ENCODE data around the gene MYL4. TPM values are rescaled to one million over a fixed set of nuclear protein-coding genes. Genes with fewer than 3 reads are reported as not detected.

The MYL4 gene
- total and polyA plus RNA-seq, 12 donors: 0.36 to 4.9 (median 0.98) TPM; not detected in 6

GRCh38 chr17:47190243-47190642 is 18.9 kb upstream of the MYL4 start:
- TF ChIP-seq POLR2A (IDR thresholded peaks at IDR 0.05) (no peak), CTCF (IDR thresholded peaks at IDR 0.05) (no peak)
- Histone ChIP-seq H3K9me3 (replicated peaks in 1 of 3) (no peaks in the 10 kb centered on the region), H3K4me1 (replicated peaks in 1 of 2) (peaks cover 19 to 30% of the 10 kb centered on the region in 2 donors), H3K4me3 (no peak overlapping the region), H3K27ac (no peak overlapping the region), H3K36me3 (replicated peaks in 1 of 2) (no peaks in the 10 kb centered on the region), H3K27me3 (no peaks in the 10 kb centered on the region)
- DNase-seq: no peak
- 96 to 98% (median 97%) methylated on average over 4 of the region's 4 CpGs for WGBS, 4 donors
- intact Hi-C loops (cut with DNase I): no loop called here

GRCh38 chr17:47190770-47191169 is 18.4 kb upstream of the MYL4 start:
- intact Hi-C loops (cut with DNase I): no loop called here
- H3K36me3 ChIP-seq (replicated peaks in 1 of 2): no peaks in the 10 kb centered on the region
- no peak for DNase-seq
- 85 to 100% (median 97%) methylated on average over 1 of the region's 1 CpG for WGBS, 4 donors
- TF ChIP-seq POLR2A (IDR thresholded peaks at IDR 0.05): no peak
- TF ChIP-seq CTCF (IDR thresholded peaks at IDR 0.05): no peak
- H3K9me3 ChIP-seq (replicated peaks in 1 of 3): no peaks in the 10 kb centered on the region
- H3K27ac ChIP-seq: no peak overlapping the region
- no peaks in the 10 kb centered on the region for H3K27me3 ChIP-seq
- H3K4me3 ChIP-seq: no peak overlapping the region
- H3K4me1 ChIP-seq (replicated peaks in 1 of 2): peaks cover 16 to 25% of the 10 kb centered on the region in 2 donors

GRCh38 chr17:47192554-47192953 is 16.6 kb upstream of the MYL4 start:
- intact Hi-C loops (cut with DNase I): no loop called here
- Histone ChIP-seq H3K4me3 (no peak overlapping the region), H3K27me3 (no peaks in the 10 kb centered on the region), H3K4me1 (replicated peaks in 1 of 2) (peaks cover 4 to 8% of the 10 kb centered on the region in 2 donors), H3K27ac (peak overlapping the region in 1 of 5 donors; percentile 17), H3K9me3 (replicated peaks in 1 of 3) (no peaks in the 10 kb centered on the region), H3K36me3 (replicated peaks in 1 of 2) (no peaks in the 10 kb centered on the region)
- TF ChIP-seq CTCF (IDR thresholded peaks at IDR 0.05) (no peak), POLR2A (IDR thresholded peaks at IDR 0.05) (no peak)
- WGBS, 4 donors: 58 to 76% (median 63%) methylated on average over 6 of the region's 6 CpGs
- no peak for DNase-seq

- Histone ChIP-seq H3K4me1 (replicated peaks in 1 of 2) (no peaks in the 10 kb centered on the region), H3K4me3 (no peak overlapping the region), H3K36me3 (replicated peaks in 1 of 2) (no peaks in the 10 kb centered on the region), H3K27ac (no peak overlapping the region), H3K9me3 (replicated peaks in 1 of 3) (no peaks in the 10 kb centered on the region), H3K27me3 (no peaks in the 10 kb centered on the region)
- TF ChIP-seq POLR2A (IDR thresholded peaks at IDR 0.05) (no peak), CTCF (IDR thresholded peaks at IDR 0.05) (no peak)
- no peak for DNase-seq
- intact Hi-C loops (cut with DNase I): no loop called here
- WGBS, 4 donors: 96 to 99% (median 98%) methylated on average over 4 of the region's 4 CpGs
Observed at GRCh38 chr17:47193931-47194511, 15.1 kb upstream of the MYL4 start.
